Omental fat pad (tissue), 4 donors: ENCODE results near the gene SLC44A2. TPM values are rescaled to one million over a fixed set of nuclear protein-coding genes. Genes with fewer than 3 reads are reported as not detected.

Source experiments
- ATAC-seq: fragments of 150-250 bp; one replicate; pipeline ENCODE4 v1.9.1; 2016; ENCODE audit warnings: mild to moderate bottlenecking, moderate library complexity; ENCODE audit not compliant: low FRiP score
- DNase-seq: peaks from one replicate; pipeline ENCODE4 v3.0.0-alpha.2; 2019; ENCODE audit warnings: low spot score
- CTCF ChIP-seq, 3 donors: fragments of 450-650 bp; IDR thresholded peaks; one replicate each; pipeline ENCODE4 v1.5.1; 2016 to 2017; ENCODE audit warnings: antibody characterized with exemption in 3 of 3, mild to moderate bottlenecking in 3 of 3, moderate library complexity in 2 of 3
- total RNA-seq, 4 donors: library from RNA; depleted of rRNA; stranded (reverse); fragments of >200 nt; gene quantifications; one replicate each; pipeline ENCODE4 v1.1.0, GENCODE V29; 2016

The SLC44A2 gene
- total RNA-seq, 4 donors from 2014 or later = 49.3 to 114 (median 85.0) TPM

- no peak for TF ChIP-seq CTCF (IDR thresholded peaks at IDR 0.05)
- ATAC-seq (no peak), DNase-seq (no peak)
Observed at GRCh38 chr19:10686661-10687517, 61.5 kb downstream of the SLC44A2 start.

- DNase-seq (no peak), ATAC-seq (no peak)
- no peak for TF ChIP-seq CTCF (IDR thresholded peaks at IDR 0.05)
Observed at GRCh38 chr19:10687518-10688288, 62.4 kb downstream of the SLC44A2 start.

GRCh38 chr19:10688545-10689280, 63.4 kb downstream of the SLC44A2 start:
- ATAC-seq (no peak), DNase-seq (no peak)
- TF ChIP-seq CTCF (IDR thresholded peaks at IDR 0.05) = no peak

GRCh38 chr19:10690341-10690781, 65.0 kb downstream of the SLC44A2 start:
- ATAC-seq (no peak), DNase-seq (no peak)
- TF ChIP-seq CTCF (IDR thresholded peaks at IDR 0.05) = no peak

GRCh38 chr19:10691178-10691881, 66.0 kb downstream of the SLC44A2 start:
- no peak for TF ChIP-seq CTCF (IDR thresholded peaks at IDR 0.05)

GRCh38 chr19:10691883-10692282, 66.5 kb downstream of the SLC44A2 start:
- DNase-seq (no peak), ATAC-seq (no peak)
- TF ChIP-seq CTCF (IDR thresholded peaks at IDR 0.05) = no peak

More at GRCh38 chr19:10691178-10691881, 66.0 kb downstream of the SLC44A2 start:
- no peak for ATAC-seq
- no peak for DNase-seq
